Stimulated activated naive CD4-positive, alpha-beta T cell (primary cell): ENCODE measurements around the gene CD274.
"Not testable (repeated sequence)": the region's sequence is repeated elsewhere in the genome, so short reads cannot be mapped to it uniquely, and the experiment has no call there.

Experiments
- DNase-seq, 6 experiments: peaks; one replicate each; lab custom pipeline; 2025; lab: John Stamatoyannopoulos, UW

Gene CD274

GRCh38 chr9:5438301-5439162, 11.8 kb upstream of the CD274 start:
- DNase-seq = peak in 3 of 6 experiments; percentile 9 to 42 (median 35)

- DNase-seq = no peak
Observed at GRCh38 chr9:5440426-5440825, 9.9 kb upstream of the CD274 start.

DNA sequence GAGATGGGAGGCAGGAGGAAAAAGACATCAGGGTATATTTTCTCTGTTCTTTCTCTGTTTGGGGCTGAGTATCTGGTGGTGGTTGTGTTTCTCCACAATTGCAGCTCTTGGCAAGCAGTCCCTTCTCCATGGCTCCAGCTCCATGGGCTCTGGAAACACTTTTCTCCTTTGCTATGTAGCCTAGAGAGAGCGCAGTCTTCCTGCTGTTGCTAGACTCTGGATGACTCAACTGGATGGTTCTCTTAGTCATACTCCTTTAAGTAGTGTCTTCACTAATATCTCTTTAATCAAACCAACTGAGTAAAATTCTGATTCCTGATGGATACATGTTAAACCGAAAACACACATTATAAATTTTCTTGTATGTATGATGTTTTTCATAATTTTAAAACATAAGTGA, 9.3 kb upstream of the CD274 start:
- no peak for DNase-seq

GRCh38 chr9:5442400-5443011, 7.8 kb upstream of the CD274 start:
- DNase-seq = peak in 2 of 6 experiments; percentile 12 to 18

GRCh38 chr9:5443850-5444249, 6.5 kb upstream of the CD274 start:
- DNase-seq = no peak

GRCh38 chr9:5445096-5445495, 5.2 kb upstream of the CD274 start:
- not testable (repeated sequence) for DNase-seq

DNA sequence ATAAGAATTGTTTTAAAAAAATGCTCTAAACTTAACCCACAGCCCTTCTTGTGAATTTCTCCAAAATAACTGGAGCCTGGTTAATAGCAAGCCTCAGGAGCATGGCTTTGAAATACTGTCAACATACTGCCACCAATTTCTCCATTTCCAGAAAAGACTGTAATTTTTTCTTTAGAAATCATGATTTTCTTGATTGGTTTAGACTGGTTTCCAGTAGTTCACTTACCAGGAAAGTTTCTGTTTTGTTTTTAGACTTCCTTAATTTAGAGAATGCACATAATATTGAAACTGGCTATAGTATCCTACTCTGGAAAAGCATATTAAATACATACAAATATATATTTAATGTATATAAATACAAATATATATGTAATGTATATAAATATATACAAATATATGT, 4.5 kb upstream of the CD274 start:
- no peak for DNase-seq

- no peak for DNase-seq
Observed at GRCh38 chr9:5446451-5447236, 3.7 kb upstream of the CD274 start.

- DNase-seq = no peak
Observed at GRCh38 chr9:5447337-5447736, 3.0 kb upstream of the CD274 start.

GRCh38 chr9:5448016-5448415, 2.3 kb upstream of the CD274 start:
- no peak for DNase-seq

DNA sequence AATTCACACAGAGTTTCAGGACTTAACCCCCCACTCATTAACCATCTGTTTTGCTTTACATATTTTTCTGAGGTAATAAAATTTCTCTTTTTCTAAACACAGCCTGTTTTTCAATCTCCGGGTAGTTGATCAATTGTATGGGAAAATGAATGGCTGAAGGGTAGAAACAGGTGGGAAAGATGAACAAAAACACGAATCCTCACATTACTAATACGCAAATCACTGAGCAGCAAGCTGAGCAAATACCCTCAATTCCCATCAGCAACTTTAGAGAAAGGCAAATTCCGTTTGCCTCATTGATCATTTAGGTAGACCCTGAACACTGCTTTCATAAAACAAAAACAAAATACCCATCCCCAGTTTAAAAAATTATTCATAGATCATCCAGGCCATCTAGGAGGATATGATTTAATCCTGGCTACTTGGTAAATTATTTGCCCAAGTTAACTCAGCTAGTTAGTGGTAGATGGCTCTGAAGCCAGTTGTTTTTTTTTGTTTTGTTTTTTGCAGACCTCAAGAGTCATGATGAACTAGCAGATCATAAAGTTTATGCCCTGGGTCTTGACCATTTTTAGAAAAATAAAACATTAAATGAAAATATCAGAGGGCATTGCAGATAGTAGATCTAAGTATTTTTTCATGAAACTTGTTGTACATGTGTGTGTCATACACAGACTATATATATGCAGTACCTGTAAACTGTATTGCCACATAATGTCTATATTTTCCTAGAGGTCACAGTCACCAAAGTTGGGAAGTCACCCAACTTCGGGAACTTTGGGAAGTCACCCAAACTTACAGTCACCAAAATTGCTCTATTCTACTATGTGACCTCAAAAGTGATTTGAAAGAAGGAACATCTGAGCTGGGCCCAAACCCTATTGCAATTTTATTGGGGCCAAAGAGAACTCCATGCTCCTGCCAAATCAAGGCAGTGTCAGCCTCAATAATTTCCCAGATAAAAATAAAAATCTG, 1.6 kb upstream of the CD274 start:
- no peak for DNase-seq

DNA sequence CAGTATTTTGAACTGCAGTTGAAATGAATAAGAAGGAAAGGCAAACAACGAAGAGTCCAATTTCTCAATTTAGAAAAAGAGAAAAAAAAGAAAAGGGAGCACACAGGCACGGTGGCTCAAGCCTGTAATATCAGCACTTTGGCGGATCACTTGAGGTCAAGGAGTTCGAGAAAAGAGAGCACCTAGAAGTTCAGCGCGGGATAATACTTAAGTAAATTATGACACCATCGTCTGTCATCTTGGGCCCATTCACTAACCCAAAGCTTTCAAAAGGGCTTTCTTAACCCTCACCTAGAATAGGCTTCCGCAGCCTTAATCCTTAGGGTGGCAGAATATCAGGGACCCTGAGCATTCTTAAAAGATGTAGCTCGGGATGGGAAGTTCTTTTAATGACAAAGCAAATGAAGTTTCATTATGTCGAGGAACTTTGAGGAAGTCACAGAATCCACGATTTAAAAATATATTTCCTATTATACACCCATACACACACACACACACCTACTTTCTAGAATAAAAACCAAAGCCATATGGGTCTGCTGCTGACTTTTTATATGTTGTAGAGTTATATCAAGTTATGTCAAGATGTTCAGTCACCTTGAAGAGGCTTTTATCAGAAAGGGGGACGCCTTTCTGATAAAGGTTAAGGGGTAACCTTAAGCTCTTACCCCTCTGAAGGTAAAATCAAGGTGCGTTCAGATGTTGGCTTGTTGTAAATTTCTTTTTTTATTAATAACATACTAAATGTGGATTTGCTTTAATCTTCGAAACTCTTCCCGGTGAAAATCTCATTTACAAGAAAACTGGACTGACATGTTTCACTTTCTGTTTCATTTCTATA, 602 bp upstream of the CD274 start:
- DNase-seq = peak in 1 of 6 experiments; percentile 38

- no peak for DNase-seq
Observed at GRCh38 chr9:5452286-5452609, 1.9 kb downstream of the CD274 start.

DNA sequence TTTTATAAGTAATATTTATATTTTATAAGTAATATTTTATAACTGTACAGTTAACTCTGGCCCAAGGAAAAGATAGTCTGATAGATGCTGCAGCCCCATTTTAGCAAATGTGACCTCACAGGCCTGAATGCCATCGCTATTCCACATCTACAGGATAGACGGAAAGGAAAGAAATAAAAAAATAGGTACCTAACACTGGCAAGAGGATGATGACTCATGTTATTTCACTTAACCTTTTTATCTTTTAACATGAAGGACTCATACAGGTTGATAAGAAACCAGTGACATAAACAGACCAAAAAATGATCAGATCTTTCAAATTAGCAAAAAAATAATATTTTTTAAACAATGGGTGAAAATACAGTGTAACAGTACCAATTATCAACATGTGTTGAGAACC, 2.7 kb downstream of the CD274 start:
- no peak for DNase-seq

- DNase-seq = no peak
Observed at GRCh38 chr9:5453673-5454072, 3.3 kb downstream of the CD274 start.

DNA sequence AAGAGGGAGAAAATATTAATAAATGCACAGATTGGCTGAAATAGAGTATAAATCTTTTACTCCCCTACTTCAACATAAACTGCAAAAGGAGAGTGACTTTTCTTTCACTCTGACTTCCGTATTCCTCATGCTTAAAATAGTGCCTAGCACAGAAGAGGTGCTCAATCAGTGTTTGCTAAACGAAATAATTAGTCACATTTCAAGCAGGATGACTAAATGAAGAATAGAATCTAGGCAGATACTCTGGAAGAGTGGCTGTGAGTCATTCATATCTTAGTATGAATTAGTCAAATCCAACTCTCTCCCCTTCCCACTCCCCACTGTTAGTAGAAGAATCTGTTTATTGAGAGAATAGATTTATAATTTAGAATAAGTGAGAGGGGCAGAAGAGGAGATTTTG, 4.8 kb downstream of the CD274 start:
- DNase-seq = no peak

GRCh38 chr9:5459289-5459829, 9.0 kb downstream of the CD274 start:
- DNase-seq = no peak

GRCh38 chr9:5460157-5460556, 9.8 kb downstream of the CD274 start:
- DNase-seq = no peak

DNA sequence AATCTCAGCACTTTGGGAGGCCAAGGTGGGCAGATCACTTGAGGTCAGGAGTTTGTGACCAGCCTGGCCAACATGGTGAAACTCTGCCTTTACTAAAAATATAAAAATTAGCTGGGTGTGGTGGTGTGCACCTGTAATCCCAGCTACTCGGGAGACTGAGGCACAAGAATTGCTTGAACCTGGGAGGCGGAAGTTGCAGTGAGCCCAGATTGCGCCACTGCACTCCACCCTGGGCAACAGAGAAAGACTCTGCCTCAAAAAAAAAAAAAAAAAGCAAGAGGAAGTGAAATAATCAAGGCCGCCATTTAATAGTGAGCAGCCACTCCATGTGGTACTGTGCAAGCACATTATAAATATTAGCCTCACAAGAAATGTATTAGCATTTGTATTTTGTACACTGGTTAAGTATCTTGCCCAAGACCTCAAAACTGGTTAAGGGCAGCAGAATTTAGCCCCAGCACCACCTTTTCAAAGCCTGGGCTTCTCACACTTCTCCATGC, 14.5 kb downstream of the CD274 start:
- not testable (repeated sequence) for DNase-seq

DNA sequence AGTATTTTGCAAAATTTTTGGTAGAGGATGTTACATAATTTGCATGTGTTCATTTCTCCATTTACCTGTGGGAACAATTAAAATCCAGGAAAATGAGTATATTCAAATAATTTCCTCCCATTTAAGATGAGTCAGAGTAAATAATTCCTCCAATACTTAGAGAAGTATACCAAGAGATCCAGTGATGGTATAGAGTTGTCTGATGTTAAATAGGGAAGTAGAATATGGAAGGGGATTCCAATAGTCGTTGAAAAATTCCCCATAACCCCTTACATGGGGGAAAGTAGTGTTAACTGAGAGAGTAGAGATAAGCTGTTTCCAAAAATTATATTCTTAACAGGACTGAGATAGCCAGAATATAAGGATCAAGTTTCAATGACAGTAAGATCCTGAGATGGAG, 15.7 kb downstream of the CD274 start:
- no peak for DNase-seq
